ENCODE data around the gene LRCH1. TPM values are rescaled to one million over a fixed set of nuclear protein-coding genes. Genes with fewer than 3 reads are reported as not detected.

LRCH1 gene
- total RNA-seq, 1 experiment from 2014 or later = 11.8 TPM

DNA sequence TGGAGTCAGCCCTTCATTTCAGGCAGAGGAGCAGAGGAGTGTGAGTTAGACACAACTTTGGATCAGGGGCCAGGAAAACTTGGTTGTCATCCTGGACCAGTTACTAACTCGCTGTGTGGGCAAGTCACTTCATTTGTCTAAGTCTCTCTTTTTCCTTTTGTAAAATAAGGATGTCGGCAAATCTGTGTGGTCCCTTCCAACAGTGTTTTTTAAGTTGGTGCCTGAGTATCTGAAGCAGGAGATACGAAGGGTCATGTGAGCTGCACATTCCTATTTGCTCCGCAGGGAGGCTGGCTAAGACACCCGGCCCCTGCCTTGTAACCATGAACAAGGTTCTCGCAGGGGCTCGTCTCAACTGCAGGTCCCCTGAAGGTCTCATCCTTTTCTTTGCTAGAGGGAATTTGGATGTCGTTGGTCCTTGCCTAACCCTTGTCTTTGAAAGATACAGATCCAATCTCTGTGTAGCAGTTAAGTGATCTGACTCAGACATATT is 64.3 kb downstream of the LRCH1 start:
- ChIA-PET CTCF (no interaction called here), POLR2A (no interaction called here)
- Mint-ChIP-seq H3K4me3 (no peak overlapping the region), H3K36me3 (no peaks in the 10 kb centered on the region), H3K4me1 (peaks cover 84% of the 10 kb centered on the region), H3K27me3 (ENCODE audit: low read depth) (no peaks in the 10 kb centered on the region), H3K27ac (peak overlapping the region; percentile 34; the same call in 1 of the 2 replicates), H3K9me3 (no peaks in the 10 kb centered on the region)
- TF ChIP-seq, protein P1, sequence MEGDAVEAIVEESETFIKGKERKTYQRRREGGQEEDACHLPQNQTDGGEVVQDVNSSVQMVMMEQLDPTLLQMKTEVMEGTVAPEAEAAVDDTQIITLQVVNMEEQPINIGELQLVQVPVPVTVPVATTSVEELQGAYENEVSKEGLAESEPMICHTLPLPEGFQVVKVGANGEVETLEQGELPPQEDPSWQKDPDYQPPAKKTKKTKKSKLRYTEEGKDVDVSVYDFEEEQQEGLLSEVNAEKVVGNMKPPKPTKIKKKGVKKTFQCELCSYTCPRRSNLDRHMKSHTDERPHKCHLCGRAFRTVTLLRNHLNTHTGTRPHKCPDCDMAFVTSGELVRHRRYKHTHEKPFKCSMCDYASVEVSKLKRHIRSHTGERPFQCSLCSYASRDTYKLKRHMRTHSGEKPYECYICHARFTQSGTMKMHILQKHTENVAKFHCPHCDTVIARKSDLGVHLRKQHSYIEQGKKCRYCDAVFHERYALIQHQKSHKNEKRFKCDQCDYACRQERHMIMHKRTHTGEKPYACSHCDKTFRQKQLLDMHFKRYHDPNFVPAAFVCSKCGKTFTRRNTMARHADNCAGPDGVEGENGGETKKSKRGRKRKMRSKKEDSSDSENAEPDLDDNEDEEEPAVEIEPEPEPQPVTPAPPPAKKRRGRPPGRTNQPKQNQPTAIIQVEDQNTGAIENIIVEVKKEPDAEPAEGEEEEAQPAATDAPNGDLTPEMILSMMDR (IDR thresholded peaks at IDR 0.05) = no peak
- no peak for TF ChIP-seq ZNF281 (CRISPR knock-in tag; IDR thresholded peaks at IDR 0.05)
- no peak; the same call in 1 of the 2 replicates for ATAC-seq
- no peak for DNase-seq (ENCODE audit: low spot score)

DNA sequence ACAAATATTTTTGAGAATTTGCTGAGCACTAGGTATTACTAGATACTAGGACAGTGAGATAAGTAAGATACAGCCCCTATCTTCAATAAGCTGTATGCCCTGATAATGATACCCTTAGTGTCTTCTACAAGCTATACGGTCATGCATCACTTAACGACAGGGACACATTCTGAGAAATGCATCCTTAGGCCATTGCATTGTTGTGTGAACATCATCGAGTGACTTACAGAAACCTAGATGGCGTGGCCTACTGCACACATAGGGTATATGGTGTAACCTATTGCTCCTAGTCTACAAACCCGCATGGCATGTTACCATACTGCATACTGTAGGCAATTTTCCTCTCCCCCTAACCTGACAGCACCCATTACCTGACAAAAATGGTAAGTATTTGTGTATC is 64.9 kb downstream of the LRCH1 start:
- Mint-ChIP-seq H3K4me1 (peaks cover 87% of the 10 kb centered on the region), H3K27me3 (ENCODE audit: low read depth) (no peaks in the 10 kb centered on the region), H3K4me3 (no peak overlapping the region), H3K27ac (peak overlapping the region; percentile 72; the same call in 1 of the 2 replicates), H3K36me3 (no peaks in the 10 kb centered on the region), H3K9me3 (no peaks in the 10 kb centered on the region)
- no peak for ATAC-seq
- no peak for DNase-seq (ENCODE audit: low spot score)
- CTCF ChIA-PET = interaction anchor here (1.4 kb wide), 1 partner anchor 103 kb away, joined by 3 read pairs; no protein-coding TSS in a partner anchor
- POLR2A ChIA-PET = no interaction called here
- TF ChIP-seq NR1H2 (CRISPR knock-in tag; IDR thresholded peaks at IDR 0.05) = no peak
- TF ChIP-seq ZNF121 (CRISPR knock-in tag; IDR thresholded peaks at IDR 0.05) = no peak
- TF ChIP-seq, protein P2, sequence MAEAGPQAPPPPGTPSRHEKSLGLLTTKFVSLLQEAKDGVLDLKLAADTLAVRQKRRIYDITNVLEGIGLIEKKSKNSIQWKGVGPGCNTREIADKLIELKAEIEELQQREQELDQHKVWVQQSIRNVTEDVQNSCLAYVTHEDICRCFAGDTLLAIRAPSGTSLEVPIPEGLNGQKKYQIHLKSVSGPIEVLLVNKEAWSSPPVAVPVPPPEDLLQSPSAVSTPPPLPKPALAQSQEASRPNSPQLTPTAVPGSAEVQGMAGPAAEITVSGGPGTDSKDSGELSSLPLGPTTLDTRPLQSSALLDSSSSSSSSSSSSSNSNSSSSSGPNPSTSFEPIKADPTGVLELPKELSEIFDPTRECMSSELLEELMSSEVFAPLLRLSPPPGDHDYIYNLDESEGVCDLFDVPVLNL (CRISPR knock-in tag; IDR thresholded peaks at IDR 0.05; ENCODE audit: borderline replicate concordance, low read depth) = no peak
- no peak for TF ChIP-seq ATF3 (CRISPR knock-in tag; conservative IDR thresholded peaks at IDR 0.05)
- TF ChIP-seq GTF2I (CRISPR knock-in tag; conservative IDR thresholded peaks at IDR 0.05) = no peak
- no peak for TF ChIP-seq CREM (CRISPR knock-in tag; IDR thresholded peaks at IDR 0.05)
- TF ChIP-seq FOXP1 (CRISPR knock-in tag; IDR thresholded peaks at IDR 0.05; ENCODE audit: borderline replicate concordance) = no peak
- no peak for TF ChIP-seq KAT7 (CRISPR knock-in tag; IDR thresholded peaks at IDR 0.05; ENCODE audit: borderline replicate concordance)
- TF ChIP-seq, protein P3, sequence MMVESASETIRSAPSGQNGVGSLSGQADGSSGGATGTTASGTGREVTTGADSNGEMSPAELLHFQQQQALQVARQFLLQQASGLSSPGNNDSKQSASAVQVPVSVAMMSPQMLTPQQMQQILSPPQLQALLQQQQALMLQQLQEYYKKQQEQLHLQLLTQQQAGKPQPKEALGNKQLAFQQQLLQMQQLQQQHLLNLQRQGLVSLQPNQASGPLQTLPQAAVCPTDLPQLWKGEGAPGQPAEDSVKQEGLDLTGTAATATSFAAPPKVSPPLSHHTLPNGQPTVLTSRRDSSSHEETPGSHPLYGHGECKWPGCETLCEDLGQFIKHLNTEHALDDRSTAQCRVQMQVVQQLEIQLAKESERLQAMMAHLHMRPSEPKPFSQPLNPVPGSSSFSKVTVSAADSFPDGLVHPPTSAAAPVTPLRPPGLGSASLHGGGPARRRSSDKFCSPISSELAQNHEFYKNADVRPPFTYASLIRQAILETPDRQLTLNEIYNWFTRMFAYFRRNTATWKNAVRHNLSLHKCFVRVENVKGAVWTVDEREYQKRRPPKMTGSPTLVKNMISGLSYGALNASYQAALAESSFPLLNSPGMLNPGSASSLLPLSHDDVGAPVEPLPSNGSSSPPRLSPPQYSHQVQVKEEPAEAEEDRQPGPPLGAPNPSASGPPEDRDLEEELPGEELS (CRISPR knock-in tag; IDR thresholded peaks at IDR 0.05) = no peak
- TF ChIP-seq ZNF281 (CRISPR knock-in tag; IDR thresholded peaks at IDR 0.05) = no peak
- TF ChIP-seq EMX1 (CRISPR knock-in tag; IDR thresholded peaks at IDR 0.05) = no peak
- TF ChIP-seq FOXJ3 (CRISPR knock-in tag; IDR thresholded peaks at IDR 0.05; ENCODE audit: borderline replicate concordance) = no peak
